ENCODE data around the gene SLBP.

SLBP gene

DNA sequence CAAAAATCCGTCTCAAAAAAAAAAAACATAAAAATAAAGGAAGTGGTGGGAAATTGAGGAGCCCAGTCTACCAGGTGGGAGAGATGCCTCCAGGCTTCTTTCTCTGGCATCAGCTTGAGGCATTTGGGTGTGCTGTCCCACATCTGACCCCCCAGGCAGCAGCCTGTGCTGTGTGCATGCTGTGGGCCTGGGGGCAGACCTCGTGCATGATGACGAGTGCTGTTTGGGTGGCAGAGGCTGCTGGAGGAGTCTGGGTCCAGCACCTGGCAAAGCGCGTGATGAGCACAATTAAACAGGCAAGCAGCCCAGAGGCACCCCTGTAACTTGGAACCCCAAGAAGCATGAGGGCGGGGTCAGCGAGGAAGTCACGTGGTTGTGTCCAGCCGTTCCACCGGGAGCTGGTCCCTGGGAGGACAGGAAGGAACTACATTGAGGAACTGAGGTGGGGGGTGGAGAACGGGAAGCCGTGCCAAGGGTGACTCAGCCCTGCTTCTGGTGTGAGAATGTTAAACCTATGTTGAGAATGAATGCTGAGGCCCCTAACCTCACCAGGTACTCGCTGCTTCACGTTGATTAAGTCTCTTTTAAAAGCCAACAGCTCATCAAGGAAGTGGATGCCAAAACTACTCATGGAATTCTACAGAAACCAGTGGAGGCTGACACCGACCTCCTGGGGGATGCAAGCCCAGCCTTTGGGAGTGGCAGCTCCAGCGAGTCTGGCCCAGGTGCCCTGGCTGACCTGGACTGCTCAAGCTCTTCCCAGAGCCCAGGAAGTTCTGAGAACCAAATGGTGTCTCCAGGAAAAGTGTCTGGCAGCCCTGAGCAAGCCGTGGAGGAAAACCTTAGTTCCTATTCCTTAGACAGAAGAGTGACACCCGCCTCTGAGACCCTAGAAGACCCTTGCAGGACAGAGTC lies 15.3 kb upstream of the SLBP start:
- DNase-seq (ENCODE audit: low spot score), result peak; percentile 92
- FAIRE-seq, result peak; percentile 91

DNA sequence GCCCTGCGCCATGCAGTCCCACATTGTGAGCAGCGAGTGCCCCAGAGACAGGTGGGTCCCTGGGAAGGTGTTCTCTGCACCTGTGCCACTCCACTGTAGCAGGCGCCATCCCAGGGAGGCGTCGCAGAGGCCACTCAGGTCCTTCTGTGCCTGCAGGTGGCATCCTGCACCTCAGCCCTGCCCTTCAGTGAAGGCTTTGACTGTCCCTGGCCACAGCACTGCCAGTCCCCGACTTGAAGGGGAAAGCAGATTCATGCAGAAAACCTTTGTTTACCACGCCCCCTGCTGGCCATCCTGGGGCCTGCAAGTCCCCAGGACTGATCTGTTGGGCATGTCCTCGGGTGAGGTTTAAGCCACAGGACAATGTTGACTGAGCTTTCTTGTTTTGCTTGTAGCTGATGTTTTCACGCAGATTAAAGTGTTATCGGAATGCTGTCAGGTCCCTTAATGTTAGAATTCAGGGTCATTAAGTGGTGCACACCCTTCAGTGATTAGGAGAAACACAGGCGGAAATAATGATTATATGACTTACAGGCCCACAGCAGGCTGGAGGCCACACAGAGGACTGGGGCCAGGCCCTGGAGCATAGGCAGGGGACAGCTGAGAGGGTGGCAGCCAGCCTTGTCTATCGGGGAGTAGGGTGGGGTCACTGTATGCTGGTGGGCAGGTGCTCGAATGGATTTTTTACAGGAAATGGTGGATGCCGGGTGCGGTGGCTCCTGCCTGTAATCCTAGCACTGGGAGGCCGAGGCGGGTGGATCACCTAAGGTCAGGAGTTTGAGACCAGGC lies 14.2 kb upstream of the SLBP start:
- peak; percentile 73 for DNase-seq (ENCODE audit: low spot score)
- FAIRE-seq, result peak; percentile 67

DNA sequence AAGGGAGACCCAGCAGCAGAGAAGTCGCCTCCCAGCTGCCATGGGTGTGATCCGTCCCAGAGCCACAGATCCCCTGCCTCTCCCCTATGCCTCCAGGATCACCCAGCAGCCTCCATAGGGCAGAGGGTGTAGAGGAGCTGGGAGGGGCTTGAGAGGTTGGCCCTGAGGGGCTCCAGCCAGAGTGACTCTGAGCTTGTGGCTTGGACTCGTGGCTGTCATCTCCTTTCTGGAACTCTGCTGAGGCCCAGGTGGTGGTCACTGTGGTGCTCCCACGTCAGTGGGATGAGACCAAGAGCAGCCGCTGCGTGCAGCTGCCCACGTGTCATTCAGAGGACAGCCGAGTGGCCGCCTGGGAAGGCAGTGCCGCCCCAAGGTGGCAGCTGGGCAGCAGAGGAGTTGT lies 13.4 kb upstream of the SLBP start:
- FAIRE-seq, result no peak
- no peak for DNase-seq (ENCODE audit: low spot score)

DNA sequence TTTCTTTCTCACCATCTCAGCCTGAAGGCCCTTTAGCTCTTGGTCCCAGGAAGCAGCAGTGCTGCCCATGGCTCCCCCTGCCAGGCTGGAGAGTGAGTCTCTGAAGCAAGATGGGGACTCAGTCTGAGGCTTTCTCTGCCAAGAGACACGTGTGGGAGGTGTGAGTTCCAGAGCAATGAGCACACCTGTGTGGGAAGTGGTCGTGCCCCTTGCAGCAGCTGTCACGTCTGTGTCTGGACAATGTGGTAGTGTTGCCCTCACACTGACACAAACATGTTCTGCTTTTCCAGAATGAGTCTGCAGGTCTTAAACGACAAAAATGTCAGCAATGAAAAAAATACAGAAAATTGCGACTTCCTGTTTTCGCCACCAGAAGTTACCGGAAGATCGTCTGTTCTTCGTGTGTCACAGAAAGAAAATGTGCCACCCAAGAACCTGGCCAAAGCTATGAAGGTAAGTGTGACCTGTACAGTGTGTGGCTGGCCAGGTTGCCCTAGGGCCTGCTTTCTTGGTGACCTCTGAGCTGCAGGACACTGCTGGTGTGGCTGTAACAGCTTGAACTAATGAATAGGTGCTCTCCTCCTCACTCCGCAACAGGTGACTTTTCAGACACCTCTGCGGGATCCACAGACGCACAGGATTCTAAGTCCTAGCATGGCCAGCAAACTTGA lies 11.1 kb upstream of the SLBP start:
- DNase-seq (ENCODE audit: low spot score), result no peak
- no peak for FAIRE-seq

DNA sequence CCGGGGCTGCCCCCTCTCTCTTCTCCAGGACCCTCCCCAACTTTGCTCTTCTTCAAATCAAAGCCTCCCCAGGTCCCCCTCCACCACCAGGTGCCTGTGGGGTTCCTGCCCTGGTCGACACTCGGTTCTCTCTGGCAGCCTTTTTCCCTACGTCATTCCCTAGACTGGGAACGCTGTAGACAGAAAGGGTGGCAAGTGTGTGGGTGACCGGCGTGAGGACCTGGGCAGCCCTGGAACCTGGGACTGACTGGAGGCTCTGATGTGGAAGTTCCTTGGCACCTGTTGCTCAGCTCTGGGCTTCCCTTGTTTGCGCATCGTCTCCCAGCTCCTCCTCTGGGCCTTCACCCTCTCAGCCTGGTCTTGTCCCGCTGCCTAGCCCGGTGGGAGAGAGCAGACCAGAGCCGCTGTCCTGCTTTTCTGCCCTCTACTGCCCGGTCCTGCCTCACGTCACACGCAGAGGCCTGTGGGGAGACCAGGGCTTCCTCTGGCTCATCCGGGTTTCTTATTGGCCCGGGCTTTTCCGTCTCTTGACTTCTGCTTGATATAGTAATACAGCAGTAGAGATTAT lies 10.5 kb upstream of the SLBP start:
- no peak for FAIRE-seq
- peak; percentile 21 for DNase-seq (ENCODE audit: low spot score)

DNA sequence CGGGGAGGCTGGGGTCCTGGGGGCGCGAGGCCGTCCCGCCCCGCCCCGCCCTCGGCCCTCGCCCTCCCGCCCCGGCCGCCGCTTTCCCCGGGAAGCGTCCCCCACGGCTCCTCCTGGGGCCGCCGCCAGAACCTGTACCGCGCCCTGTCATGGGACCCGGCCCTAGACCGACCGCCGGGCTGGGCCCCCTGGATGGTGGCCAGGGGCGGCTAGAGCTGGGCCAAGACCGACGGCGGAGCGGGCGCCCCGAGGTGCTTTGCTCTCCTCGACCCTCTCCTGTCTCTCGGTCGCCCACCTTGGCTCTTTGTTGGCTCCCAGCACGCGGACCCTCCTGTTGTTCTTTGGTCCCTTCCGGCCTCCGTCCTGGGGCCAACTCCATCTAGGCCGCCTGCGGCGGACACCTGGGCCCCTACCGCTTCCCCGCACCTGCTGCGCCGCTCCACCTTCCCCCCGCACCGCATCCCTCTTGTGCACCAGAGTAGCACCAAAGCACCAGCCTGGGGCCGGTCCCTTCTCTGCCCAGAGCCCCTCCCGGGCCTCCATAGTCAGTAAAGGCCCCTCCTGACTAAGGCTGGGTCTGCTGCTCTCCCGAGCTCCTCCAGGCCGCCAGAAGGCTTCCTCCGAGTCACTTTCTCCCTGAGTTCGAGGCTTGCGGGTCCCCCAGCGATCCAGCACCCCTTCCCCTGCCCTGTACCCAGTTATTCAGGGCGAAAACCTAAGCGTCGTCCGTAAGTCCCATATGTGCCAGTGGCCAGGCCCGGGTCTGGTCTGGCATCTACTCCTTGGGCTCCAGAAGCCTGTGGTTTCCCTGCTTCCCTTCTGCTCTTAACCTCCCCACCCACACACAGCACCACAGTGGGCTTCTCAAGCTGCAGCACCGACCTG lies 9.8 kb upstream of the SLBP start:
- FAIRE-seq (no peak), DNase-seq (ENCODE audit: low spot score) (no peak)

DNA sequence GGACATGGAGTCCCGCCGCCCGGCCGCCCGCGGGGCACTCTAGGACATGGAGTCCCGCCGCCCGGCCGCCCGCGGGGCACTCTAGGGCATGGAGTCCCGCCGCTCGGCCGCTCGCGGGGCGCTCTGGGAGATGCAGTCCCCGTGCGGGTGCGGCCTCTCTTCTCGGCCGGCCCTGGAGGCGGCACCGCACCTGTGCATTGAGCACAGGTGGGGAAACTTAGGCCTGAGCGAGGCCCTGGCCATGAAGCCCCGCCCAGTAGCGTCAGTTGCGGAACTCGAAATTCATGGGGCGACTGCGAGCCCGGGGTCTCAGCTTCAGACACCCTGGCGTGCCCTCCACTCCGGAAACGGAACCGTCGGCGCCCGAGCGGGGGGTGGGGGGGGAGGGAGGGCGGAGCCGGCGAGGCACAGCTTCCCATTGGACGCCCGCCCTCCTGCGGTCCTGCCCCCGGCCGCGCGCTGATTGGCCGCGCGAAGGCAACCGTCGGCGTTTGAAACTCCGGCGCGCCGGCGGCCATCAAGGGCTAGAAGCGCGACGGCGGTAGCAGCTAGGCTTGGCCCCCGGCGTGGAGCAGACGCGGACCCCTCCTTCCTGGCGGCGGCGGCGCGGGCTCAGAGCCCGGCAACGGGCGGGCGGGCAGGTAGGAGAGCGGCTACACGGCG lies 9.0 kb upstream of the SLBP start, which contains the start of the genes TACC3 and TMEM129:
Gene TACC3, plus strand, starts transcription at position 519 of the 663 bp plus-strand sequence. CDS start 1,901 bp downstream, outside the sequence.
Gene TMEM129, minus strand, starts transcription at position 321 of the 663 bp plus-strand sequence. CDS start 486 bp downstream, outside the sequence.
- no peak for FAIRE-seq
- DNase-seq (ENCODE audit: low spot score), result peak; percentile 88

DNA sequence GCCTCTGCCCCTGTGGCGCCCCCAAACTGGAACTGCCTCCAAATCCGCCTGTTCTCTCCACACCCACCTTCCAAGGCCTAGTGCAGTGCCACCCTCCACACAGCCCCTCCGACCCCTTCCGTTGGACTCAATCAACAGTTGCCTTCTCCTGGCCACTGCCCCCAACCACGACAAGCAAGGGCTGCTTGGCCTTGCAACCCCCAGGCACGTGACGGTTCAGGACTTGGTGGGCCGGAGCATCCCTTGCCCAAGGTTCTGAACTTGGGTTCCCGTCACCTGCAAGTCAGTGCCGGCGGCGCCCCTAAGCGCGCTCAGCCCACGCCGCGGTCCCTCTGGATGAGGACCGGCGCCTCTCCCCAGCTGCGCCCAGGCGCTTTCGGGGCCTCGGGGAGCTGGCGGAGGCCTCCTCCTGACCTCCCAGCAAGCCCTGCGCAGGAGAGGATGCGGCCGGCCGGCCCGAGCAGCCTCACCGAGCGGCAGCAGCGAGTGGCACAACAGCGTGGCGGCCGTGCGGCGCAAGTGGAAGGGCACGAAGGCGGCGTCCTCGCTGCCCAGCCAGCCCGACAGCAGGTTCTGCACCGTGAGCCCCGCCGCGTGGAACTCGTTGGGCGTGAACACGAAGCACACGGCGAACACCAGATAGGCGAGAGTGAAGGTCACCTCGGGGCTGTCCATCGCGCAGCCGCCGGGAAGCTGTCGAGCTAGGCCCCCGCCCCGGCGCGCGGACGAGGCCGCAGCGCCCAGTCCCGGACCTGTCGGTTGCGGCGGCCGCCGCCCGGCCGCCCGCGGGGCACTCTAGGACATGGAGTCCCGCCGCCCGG lies 8.3 kb upstream of the SLBP start:
- FAIRE-seq, result no peak
- DNase-seq (ENCODE audit: low spot score), result peak; percentile 20

DNA sequence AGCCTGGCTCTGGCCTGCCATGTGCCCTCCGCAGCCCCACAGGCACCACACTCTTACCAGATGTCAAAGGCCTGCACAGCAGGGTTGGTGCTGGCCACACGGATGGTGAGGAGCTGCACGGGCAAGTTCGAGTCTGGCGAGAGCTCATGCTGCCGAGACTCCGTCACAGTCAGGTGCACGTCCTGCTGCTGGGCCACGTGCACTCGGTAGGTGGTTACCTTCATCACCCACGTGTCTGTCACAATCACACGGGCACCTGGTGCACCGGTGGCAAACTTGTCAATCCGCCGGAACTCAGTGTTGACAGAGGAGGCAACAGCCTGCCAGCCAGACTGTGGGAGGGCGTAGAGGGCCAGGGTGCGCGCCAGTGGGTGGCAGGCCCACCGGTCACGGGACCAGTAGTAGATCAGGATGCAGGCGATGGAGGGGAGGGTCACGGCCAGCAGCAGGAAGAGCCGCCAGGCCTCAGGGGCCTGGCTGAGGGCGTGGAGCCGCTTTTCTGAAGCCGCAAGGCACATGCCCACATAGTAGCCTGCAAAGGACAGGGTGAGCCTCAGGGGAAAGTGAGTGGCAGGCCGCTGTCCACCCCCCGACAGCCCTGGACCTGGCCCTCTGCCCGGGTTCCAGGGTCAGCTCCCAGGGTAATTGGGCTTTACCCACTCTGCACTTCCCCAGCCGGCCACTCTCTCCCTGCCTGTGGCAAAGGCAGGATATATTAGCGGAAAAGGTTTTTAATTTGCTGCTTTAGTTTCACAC lies 6.2 kb upstream of the SLBP start:
- no peak for FAIRE-seq
- no peak for DNase-seq (ENCODE audit: low spot score)

DNA sequence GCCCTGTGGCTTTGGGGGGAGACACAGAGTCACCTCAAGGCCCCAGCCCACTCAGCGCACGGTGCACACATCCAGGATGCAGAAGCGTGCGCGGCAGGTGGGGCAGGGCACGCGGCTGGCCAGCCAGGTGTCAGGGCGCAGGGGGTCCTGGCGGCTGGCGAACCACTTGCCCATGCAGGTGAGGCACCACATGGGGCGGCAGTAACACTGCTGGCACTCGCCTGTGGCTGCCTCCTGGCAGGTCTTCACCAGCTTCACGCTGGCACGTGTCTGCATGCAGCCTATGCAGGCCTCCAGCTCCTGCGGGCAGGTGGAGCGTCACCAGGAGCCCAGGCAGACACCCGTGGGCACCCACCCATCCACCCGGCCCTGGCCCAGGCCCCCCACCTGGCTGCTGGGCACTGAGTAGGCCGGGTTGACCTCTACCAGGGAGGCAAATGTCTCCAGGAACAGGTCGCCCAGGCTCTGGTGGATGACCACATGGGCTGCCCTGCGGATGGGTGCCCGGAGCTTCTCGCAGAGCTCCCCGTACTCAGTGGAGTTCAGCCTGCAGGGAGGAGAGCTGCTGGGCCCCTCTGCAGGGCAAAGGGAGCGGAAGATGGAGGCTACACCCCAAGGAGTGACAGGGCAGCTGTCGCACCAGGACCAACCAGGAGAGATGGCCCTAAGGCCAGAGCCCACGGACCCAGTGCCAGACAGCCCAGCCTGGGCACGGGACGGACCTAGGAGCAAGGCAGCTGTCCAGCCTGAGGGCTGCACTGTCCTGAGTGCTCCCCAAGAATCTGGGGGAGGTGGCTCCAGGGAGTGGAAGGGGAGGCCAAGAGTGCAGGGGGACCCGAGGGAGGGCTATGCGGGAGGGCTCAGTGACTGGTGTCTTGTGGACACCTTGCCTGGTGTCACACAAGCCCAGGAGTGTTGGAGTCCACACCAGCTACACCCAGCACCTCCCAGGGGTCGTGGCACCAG lies 5.3 kb upstream of the SLBP start:
- DNase-seq (ENCODE audit: low spot score), result no peak
- FAIRE-seq, result no peak

DNA sequence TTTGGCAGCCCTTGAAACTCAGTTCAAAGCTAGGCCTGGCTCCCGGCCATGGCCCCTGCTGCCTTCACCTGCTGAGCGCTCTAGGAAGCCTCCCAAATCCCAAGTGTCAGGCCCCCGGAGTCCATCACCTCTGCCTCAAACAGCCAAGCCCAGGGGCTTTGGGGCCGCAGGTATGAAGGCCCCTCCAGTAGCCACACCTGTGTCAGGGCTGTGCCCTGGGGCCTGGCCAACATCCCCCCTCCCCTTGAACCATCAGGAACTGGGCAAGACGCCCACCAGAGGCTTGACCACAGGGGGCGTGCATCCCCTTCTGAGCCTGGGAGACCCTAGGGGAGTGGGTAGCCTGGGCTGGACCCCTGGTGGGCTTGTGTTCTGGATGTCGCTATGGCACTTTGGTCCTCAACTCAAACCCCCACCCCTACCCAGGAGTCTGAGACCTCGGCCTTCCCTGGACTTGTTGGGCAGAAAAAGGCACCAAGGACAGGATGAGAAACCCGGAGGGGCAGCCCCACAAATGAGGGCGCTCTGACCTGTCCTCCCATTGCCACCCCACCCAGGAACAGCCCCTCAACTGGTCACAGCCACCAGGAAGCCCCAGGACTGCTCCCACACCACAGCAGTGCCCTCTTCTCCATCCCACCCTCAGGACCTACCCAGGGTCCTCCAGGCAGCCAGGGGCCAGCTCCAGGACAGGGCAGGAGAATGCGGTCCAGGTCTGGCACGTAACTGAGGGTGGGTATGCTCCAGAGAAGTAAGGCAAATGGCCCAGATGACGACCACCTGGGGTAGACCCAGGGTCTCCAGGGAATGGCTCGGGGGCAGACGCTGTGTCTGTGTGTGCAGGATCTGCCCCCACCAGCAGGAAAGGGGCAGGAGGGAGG lies 4.2 kb upstream of the SLBP start:
- no peak for DNase-seq (ENCODE audit: low spot score)
- no peak for FAIRE-seq

DNA sequence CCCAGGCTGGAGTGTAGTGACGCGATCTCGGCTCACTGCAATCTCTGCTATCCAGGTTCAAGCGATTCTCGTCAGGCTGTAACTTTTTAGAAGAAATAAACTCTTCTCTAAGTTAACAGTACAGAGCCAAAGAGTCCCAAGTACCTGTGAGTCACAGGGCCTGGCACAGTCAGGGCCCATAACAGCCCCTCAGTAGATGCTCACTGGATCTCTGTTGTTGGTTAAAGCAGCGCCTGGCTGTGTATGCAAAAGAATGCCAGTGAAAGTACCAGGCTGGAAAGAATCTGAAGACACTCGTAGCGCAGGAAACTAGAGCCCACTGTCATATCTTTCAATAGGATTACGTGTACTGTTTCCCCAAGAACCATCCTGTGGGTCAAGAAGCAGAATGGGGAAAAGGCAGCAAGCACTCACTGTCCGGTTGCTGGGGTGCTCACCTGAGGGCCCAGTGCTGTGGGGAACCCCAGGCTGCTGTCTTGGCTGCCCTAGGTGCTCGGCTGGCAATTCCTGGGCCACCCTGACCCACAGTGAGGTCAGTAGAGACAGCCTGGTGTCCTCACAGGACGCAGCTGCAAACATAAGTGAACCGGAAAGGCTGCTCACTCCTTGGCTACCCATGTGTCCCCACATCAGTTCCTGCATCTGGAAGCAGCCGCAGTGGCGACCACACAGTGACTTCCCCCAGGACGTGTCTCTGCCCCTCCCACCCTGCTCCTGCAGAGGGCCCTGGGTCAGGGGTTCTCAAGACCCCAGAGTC lies 3.1 kb upstream of the SLBP start:
- FAIRE-seq (no peak), DNase-seq (ENCODE audit: low spot score) (no peak)

DNA sequence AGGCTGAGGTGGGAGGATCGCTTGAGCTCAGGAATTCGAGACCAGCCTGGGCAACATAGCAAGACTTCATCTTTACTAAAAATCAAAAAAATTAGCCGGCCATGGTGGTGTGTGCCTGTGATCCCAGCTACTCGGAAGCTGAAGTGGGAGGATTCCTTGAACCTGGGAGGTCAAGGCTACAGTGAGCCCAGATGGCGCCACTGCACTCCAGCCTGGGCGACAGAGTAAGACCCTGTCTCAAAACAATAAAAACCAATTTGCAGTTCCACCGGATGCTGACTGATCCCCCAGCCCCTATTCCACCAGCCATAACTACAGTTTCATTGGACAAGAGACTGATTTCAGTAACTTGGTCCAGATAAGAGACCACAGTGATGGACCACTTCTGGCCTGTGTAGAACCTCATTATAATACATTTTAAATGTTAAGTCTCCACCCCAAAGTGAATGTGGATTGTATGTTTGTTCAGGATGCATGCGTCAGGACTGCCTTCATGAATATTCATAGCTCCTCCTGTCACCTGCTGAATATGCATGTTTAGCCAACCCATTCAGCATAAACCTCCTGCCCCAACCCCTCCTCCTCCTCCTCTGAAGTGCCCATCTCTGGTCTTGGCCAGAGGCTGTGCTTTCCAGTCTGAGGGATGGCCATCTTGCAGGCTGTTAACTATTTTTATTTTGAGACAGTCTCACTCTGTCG lies 2.3 kb upstream of the SLBP start:
- DNase-seq (ENCODE audit: low spot score) (no peak), FAIRE-seq (no peak)

DNA sequence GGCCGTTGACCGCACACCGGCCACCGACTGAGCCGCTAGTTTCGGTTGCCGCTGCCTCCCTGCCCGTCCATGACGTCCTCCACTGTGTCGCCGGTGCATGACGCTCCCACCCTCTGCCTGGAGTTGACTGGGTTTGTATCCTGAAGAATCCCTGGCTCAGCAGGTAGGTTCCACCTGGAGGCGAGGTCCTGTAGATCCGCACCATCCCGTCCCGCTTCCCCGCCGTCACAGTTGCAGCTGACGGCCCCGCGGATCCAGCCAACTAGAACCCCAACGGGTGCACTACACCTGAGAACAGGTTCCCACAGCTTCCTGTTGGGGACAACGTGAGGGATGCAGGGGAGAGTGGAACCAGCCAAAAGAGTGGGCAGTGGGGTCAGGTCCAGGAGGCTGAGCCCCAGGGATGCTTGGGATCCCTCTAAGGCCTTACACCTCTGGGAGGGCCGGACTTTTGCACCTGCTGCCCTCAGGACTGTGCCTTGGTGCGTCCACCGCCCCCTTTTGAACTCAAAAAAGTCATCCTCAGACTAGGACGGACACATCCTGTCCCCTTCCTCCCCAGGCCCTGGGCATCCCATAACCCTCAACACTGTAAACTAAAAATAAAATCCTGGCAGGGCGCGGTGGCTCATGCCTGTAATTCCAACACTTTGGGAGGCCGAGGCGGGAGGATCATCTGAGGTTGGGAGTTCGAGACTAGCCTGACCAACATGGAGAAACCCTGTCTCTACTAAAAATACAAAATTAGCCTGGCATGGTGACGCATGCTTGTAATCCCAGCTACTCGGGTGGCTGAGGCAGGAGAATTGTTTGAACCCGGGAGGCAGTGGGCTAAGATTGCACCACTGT lies 1.1 kb upstream of the SLBP start:
- DNase-seq (ENCODE audit: low spot score), result no peak
- FAIRE-seq, result no peak
